ENCODE data around the gene TAS2R9.

Gene TAS2R9

DNA sequence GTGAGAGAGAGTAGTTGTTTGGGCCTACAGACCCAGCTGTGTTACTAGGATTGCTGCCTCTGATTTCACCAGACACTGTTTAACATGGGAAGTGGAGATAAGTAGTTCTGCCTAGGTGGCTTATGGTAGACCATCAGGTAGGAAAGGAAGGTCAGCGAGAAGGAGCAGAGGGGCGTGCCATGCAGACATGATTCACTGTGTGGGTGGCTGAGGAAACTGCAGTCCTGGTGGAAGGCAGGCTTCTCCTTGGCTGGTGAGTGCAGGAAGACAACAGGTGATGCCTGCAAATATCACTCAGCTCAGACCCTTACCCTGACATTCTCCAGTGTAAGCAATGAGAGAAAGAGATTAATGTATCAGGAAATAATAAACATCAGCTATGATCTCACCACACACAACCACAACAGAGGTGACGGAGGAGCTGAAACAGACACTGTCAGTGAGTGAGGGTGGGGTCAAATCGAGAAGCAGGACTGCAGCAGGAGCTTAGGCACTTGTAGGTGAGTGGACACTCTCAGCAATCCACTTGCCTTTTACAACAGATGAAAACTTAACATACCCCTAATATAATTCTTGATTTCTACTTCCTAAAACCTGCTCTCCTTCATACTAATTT is 41.4 kb upstream of the TAS2R9 start:
- H3K36me3 ChIP-seq (replicated peaks; ENCODE audit: insufficient read depth, low read length), result no peaks in the 10 kb centered on the region
- H3K27me3 ChIP-seq (replicated peaks; ENCODE audit: insufficient read depth, low read length), result no peaks in the 10 kb centered on the region
- H3K4me3 ChIP-seq (ENCODE audit: low read length), result no peak overlapping the region
- no peak overlapping the region for H3K4me2 ChIP-seq (ENCODE audit: low read depth, low read length)
- no peaks in the 10 kb centered on the region for H3K79me2 ChIP-seq (ENCODE audit: low read length)
- H2AFZ ChIP-seq (ENCODE audit: low read length), result no peak overlapping the region
- no peaks in the 10 kb centered on the region for H3K4me1 ChIP-seq (ENCODE audit: low read length)
- no peak overlapping the region for H3K9ac ChIP-seq (ENCODE audit: low read length)
- no peaks in the 10 kb centered on the region for H4K20me1 ChIP-seq (ENCODE audit: insufficient read depth, low read length)
- TF ChIP-seq EZH2phosphoT487 (IDR thresholded peaks at IDR 0.05; ENCODE audit: low read length) (no peak), CTCF (IDR thresholded peaks at IDR 0.05; ENCODE audit: low read length) (no peak), EZH2 (optimal IDR thresholded peaks at IDR 0.05; ENCODE audit: low read depth, low read length) (no peak)
- H3K27ac ChIP-seq (ENCODE audit: low read length), result no peak overlapping the region
- DNase-seq, result no peak
- no peaks in the 10 kb centered on the region for H3K9me3 ChIP-seq (replicated peaks; ENCODE audit: insufficient read depth, low read length)
- H3F3A ChIP-seq (ENCODE audit: insufficient read depth, low read length), result no peaks in the 10 kb centered on the region
- H3K9me2 ChIP-seq (replicated peaks; ENCODE audit: insufficient read depth, low read length), result no peaks in the 10 kb centered on the region

GRCh38 chr12:10849425-10849878 is 39.5 kb upstream of the TAS2R9 start, which contains the start of gene PRR4:
TSS of gene PRR4 (minus strand) at chr12:10849475. CDS start at chr12:10849437, 38 bp downstream.
- Histone ChIP-seq H3K9me2 (replicated peaks; ENCODE audit: insufficient read depth, low read length) (no peaks in the 10 kb centered on the region), H3K79me2 (ENCODE audit: low read length) (no peaks in the 10 kb centered on the region), H3K4me3 (ENCODE audit: low read length) (no peak within 1 kb of the TSS), H3K36me3 (replicated peaks; ENCODE audit: insufficient read depth, low read length) (no peaks in the 10 kb centered on the region), H3K4me1 (ENCODE audit: low read length) (no peaks in the 10 kb centered on the region), H3K27me3 (replicated peaks; ENCODE audit: insufficient read depth, low read length) (no peaks in the 10 kb centered on the region), H3K4me2 (ENCODE audit: low read depth, low read length) (no peak within 1 kb of the TSS), H3K9ac (ENCODE audit: low read length) (no peak within 1 kb of the TSS), H4K20me1 (ENCODE audit: insufficient read depth, low read length) (no peaks in the 10 kb centered on the region), H3F3A (ENCODE audit: insufficient read depth, low read length) (no peaks in the 10 kb centered on the region), H3K27ac (ENCODE audit: low read length) (no peak within 1 kb of the TSS), H3K9me3 (replicated peaks; ENCODE audit: insufficient read depth, low read length) (no peaks in the 10 kb centered on the region), H2AFZ (ENCODE audit: low read length) (no peak within 1 kb of the TSS)
- no peak for DNase-seq
- no peak for TF ChIP-seq EZH2phosphoT487 (IDR thresholded peaks at IDR 0.05; ENCODE audit: low read length)
- no peak for TF ChIP-seq EZH2 (optimal IDR thresholded peaks at IDR 0.05; ENCODE audit: low read depth, low read length)
- TF ChIP-seq CTCF (IDR thresholded peaks at IDR 0.05; ENCODE audit: low read length), result no peak

- H2AFZ ChIP-seq (ENCODE audit: low read length), result no peak overlapping the region
- TF ChIP-seq EZH2 (optimal IDR thresholded peaks at IDR 0.05; ENCODE audit: low read depth, low read length), result no peak
- no peak for TF ChIP-seq CTCF (IDR thresholded peaks at IDR 0.05; ENCODE audit: low read length)
- no peak for TF ChIP-seq EZH2phosphoT487 (IDR thresholded peaks at IDR 0.05; ENCODE audit: low read length)
- DNase-seq, result no peak
- H3K9ac ChIP-seq (ENCODE audit: low read length), result no peak overlapping the region
- no peaks in the 10 kb centered on the region for H3F3A ChIP-seq (ENCODE audit: insufficient read depth, low read length)
- no peaks in the 10 kb centered on the region for H3K4me1 ChIP-seq (ENCODE audit: low read length)
- H3K27ac ChIP-seq (ENCODE audit: low read length), result no peak overlapping the region
- H3K4me2 ChIP-seq (ENCODE audit: low read depth, low read length), result no peak overlapping the region
- H3K9me3 ChIP-seq (replicated peaks; ENCODE audit: insufficient read depth, low read length), result no peaks in the 10 kb centered on the region
- no peaks in the 10 kb centered on the region for H3K9me2 ChIP-seq (replicated peaks; ENCODE audit: insufficient read depth, low read length)
- no peaks in the 10 kb centered on the region for H3K27me3 ChIP-seq (replicated peaks; ENCODE audit: insufficient read depth, low read length)
- no peaks in the 10 kb centered on the region for H4K20me1 ChIP-seq (ENCODE audit: insufficient read depth, low read length)
- H3K36me3 ChIP-seq (replicated peaks; ENCODE audit: insufficient read depth, low read length), result no peaks in the 10 kb centered on the region
- H3K4me3 ChIP-seq (ENCODE audit: low read length), result no peak overlapping the region
- H3K79me2 ChIP-seq (ENCODE audit: low read length), result no peaks in the 10 kb centered on the region
Measured at GRCh38 chr12:10847744-10848143, 37.8 kb upstream of the TAS2R9 start.

Measured in MM.1S (cell line).